Subcutaneous abdominal adipose tissue (tissue), 5 donors: Measurements from ENCODE around the gene ZNF665.
"Not testable (repeated sequence)": the region's sequence is repeated elsewhere in the genome, so short reads cannot be mapped to it uniquely, and the experiment has no call there.

Experiments
- H3K27ac ChIP-seq: one replicate; pipeline ENCODE4 v1.7.0; 2013; ENCODE audit warnings: low read depth, mild to moderate bottlenecking, inconsistent platforms, low read length, moderate library complexity
- H3K27me3 ChIP-seq, 5 donors: one replicate each; pipeline ENCODE4 v1.7.0; 2013; ENCODE audit warnings: low read length in 5 of 5, inconsistent platforms in 1 of 5; ENCODE audit not compliant: control insufficient read depth in 5 of 5, insufficient read depth in 4 of 5
- H3K36me3 ChIP-seq, 5 donors: one replicate each; pipeline ENCODE4 v1.7.0; 2013; ENCODE audit warnings: low read length in 5 of 5; ENCODE audit not compliant: control insufficient read depth in 5 of 5, insufficient read depth in 5 of 5
- H3K4me1 ChIP-seq, 5 donors: one replicate each; pipeline ENCODE4 v1.7.0; 2013; ENCODE audit warnings: low read length in 5 of 5, mild to moderate bottlenecking in 3 of 5, moderate library complexity in 1 of 5; ENCODE audit not compliant: control insufficient read depth in 5 of 5, insufficient read depth in 5 of 5
- H3K4me3 ChIP-seq, 5 donors: one replicate each; pipeline ENCODE4 v1.7.0; 2013; ENCODE audit warnings: low read length in 5 of 5, low read depth in 1 of 5
- H3K9ac ChIP-seq, 5 donors: one replicate each; pipeline ENCODE4 v1.7.0; 2013; ENCODE audit warnings: low read length in 5 of 5, mild to moderate bottlenecking in 4 of 5, moderate library complexity in 3 of 5
- H3K9me3 ChIP-seq, 5 donors: one replicate each; pipeline ENCODE4 v1.7.0; 2013; ENCODE audit warnings: low read length in 5 of 5; ENCODE audit not compliant: control insufficient read depth in 5 of 5
- donor health status: healthy.
- donor health status: healthy.
- donor health status: healthy.
- donor health status: healthy.
- donor health status: healthy.

Gene ZNF665

DNA sequence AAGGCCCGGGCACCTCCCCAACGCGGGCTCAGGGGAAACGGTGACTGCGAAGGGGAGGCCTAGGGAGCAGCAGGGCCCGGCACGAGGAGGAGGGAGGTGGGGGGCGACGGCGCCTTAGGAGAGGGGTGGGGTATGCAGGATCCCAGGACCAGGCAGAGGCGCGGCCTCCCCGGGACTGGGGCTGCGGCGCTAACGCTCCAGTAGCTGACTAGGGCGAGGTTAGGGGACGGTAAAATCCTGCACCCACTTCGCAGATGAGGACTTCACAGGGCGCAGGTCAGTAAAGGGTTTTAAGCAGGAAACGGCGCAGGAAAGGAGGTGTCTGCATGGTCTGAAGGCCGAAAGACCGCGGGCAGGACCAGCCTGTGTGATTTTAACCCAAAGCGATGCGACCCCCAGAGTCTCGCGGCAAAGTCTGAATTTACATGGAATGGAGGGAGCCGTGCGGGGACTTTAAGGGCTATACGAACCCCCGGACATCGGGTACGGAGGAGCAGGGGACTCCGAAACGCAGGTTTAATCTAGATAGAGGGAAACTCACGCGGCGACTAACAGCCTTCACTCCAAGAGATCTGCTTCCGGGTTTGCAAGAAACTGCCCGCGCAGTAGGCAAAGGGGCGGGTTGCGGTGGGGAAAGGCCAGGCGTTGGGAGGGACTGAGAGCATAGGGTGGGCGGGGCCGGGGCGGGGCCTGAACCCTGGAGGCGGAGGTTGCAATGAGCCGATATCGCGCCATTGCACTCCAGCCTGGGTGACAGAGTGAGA, at the start of gene ZNF665:
TSS of gene ZNF665 (minus strand) at position 588 of the 764 bp plus-strand sequence. CDS start 10,460 bp downstream, outside the sequence.
- peak within 1 kb of the TSS; percentile 69 for H3K27ac ChIP-seq
- H3K27me3 ChIP-seq = no peaks in the 10 kb centered on the region
- peak within 1 kb of the TSS; percentile 92 to 99 (median 95) for H3K4me3 ChIP-seq
- H3K36me3 ChIP-seq = peaks cover 0 to 4% (median 0%) of the 10 kb centered on the region in 5 donors
- no peaks in the 10 kb centered on the region for H3K9me3 ChIP-seq
- H3K9ac ChIP-seq = peak within 1 kb of the TSS; percentile 56 to 92 (median 89)
- H3K4me1 ChIP-seq = peaks cover 2 to 27% (median 21%) of the 10 kb centered on the region in 5 donors

DNA sequence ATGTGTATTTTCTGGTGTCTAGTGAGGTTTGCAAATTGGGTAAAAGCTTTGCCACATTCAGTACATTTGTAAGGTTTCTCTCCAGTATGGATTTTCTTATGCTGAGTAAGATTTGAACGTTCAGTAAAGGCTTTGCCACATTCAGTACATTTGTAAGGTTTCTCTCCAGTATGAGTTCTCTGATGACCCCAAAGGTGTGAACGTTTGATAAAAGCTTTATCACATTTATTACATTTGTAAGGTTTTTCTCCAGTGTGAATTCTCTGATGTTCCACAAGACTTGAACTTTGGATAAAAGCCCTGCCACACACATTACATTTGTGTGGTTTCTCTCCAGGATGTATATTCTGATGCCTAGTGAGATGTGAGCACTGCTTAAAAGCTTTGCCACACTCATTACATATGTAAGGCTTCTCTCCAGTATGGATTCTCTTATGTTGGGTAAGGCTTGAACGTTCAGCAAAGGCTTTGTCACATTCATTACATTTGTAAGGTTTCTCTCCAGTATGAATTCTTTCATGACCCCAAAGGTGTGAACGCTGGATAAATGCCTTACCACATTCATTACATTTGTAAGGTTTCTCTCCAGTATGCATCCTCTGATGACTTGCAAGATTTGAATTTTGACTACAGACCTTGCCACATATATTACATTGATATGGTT, 44.1 kb upstream of the ZNF665 start:
- H3K9me3 ChIP-seq = peaks cover 81 to 97% (median 94%) of the 10 kb centered on the region in 5 donors
- no peak overlapping the region for H3K9ac ChIP-seq
- no peaks in the 10 kb centered on the region for H3K27me3 ChIP-seq
- H3K36me3 ChIP-seq = peaks cover 39 to 48% (median 43%) of the 10 kb centered on the region in 5 donors
- no peak overlapping the region for H3K27ac ChIP-seq
- H3K4me3 ChIP-seq = peak overlapping the region in 4 of 5 donors; percentile 43 to 55 (median 45)
- H3K4me1 ChIP-seq = no peaks in the 10 kb centered on the region

DNA sequence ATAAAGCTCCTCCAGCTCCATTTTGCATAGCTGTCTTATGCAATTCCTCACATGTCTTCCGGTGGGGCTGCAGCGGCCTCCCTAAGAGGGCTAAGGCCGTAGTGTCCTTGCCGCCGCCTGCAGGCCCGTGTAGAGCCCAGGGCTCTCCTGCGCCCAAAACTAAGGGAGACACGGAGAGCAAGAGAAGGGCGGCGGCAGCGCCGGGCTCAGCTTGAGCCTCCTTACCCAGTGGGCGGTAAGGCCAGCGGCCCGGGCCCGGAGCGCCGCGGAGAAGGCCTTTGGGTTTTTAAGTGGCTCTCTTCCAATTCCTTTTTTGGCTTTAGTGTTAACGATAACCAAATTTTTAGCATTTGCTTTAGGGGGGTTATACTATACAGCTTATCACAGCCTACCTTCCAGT, 31.4 kb upstream of the ZNF665 start:
- Histone ChIP-seq H3K4me3 (peak overlapping the region in 1 of 5 donors; percentile 22), H3K27me3 (no peaks in the 10 kb centered on the region), H3K9me3 (peaks cover 23 to 77% (median 59%) of the 10 kb centered on the region in 5 donors), H3K9ac (no peak overlapping the region), H3K27ac (no peak overlapping the region), H3K36me3 (peaks cover 0 to 1% (median 0%) of the 10 kb centered on the region in 5 donors), H3K4me1 (no peaks in the 10 kb centered on the region)

DNA sequence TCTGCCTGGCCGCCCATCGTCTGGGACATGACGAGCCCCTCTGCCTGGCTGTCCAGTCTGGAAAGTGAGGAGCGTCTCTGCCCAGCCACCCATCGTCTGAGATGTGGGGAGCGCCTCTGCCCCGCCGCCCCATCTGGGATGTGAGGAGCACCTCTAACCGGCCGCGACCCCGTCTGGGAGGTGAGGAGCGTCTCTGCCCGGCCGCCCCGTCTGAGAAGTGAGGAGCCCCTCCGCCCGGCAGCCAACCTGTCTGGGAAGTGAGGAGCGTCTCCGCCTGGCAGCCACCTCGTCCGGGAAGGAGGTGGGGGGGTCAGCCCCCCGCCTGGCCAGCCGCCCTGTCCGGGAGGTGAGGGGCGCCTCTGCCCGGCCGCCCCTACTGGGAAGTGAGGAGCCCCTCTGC, 29.6 kb upstream of the ZNF665 start:
- not testable (repeated sequence) for H3K36me3 ChIP-seq, H3K27ac ChIP-seq, H3K9ac ChIP-seq, H3K4me3 ChIP-seq, H3K4me1 ChIP-seq, H3K27me3 ChIP-seq
- H3K9me3 ChIP-seq = peaks cover 17 to 82% (median 60%) of the 10 kb centered on the region in 5 donors

DNA sequence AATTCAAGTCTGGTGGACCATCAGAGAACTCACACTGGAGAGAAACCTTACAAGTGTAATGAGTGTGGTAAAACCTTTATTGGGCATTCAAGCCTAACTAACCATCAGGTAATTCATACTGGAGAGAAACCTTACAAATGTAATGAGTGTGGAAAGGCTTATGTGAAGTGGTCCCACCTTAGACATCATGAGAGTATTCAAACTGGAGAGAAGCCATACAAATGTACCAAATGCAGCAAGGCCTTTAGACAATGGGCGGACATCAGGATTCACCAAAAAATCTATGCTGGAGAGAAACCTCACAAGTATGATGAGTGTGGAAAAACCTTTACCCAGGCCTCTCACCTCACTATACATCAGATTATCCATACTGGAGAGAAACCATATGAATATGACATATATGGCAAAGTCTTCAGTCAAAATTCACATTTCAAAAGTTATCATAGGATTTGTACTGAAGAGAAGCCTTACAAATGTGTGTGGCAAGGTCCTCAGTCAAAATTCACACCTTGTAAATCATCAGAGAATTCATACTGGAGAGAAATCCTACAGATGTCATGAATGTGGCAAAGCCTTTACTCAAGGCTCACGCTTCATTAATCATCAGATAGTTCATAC, 19.7 kb upstream of the ZNF665 start:
- peaks cover 61 to 98% (median 92%) of the 10 kb centered on the region in 5 donors for H3K9me3 ChIP-seq
- no peaks in the 10 kb centered on the region for H3K27me3 ChIP-seq
- H3K36me3 ChIP-seq = peaks cover 20 to 34% (median 28%) of the 10 kb centered on the region in 5 donors
- no peaks in the 10 kb centered on the region for H3K4me1 ChIP-seq
- no peak overlapping the region for H3K27ac ChIP-seq
- no peak overlapping the region for H3K9ac ChIP-seq
- peak overlapping the region; percentile 11 to 42 (median 32) for H3K4me3 ChIP-seq

DNA sequence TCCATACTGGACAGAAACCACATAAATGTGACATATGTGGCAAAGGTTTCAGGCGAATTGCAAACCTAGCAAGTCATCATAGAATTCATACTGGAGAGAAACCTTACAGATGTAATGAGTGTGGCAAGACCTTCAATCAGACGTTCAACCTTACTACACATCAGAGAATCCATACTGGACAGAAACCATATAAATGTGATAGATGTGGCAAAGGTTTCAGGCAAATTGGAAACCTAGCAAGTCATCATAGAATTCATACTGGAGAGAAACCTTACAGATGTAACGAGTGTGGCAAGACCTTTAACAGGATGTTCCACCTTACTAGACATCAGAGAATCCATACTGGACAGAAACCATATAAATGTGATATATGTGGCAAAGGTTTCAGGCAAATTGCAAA, 18.4 kb upstream of the ZNF665 start:
- H3K27me3 ChIP-seq, H3K4me1 ChIP-seq, H3K27ac ChIP-seq, H3K9ac ChIP-seq: not testable (repeated sequence)
- Histone ChIP-seq H3K36me3 (peaks cover 20 to 34% (median 34%) of the 10 kb centered on the region in 5 donors), H3K4me3 (peak overlapping the region; percentile 18 to 64 (median 33)), H3K9me3 (peaks cover 58 to 85% (median 81%) of the 10 kb centered on the region in 5 donors)

DNA sequence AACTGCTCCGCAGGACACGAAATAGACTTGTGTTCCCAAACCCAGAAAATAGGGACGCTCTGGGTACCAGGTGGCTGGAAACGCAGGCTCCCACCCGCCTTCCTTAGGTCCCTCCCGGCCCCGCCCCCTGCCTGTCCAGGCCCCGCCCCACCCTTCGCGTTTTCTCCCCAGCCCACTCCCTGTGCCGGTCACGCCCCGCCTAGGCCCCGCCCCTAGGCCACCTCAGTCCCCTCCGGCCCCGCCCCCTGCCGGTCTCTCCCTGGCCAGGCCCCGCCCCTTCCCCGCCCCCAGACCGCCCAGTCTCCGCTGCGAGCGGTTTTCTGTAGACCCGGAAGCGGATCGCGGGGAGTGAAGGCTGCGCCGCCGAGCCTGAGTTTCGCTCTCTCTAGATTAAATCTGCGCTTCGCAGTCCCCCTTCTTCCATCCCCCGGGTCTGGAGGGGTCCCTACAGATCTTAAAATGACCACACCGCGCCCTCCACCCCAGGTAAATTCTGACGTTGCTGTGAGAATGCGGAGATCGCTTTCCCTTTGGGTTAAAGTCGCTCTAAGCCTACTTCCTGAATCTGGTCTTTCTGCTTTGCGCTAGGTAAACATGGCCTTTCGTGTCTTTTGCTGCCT, 3.7 kb upstream of the ZNF665 start:
- Histone ChIP-seq H3K4me3 (peak overlapping the region; percentile 85 to 99 (median 94)), H3K36me3 (peaks cover 0 to 16% (median 12%) of the 10 kb centered on the region in 5 donors), H3K9me3 (peaks cover 3 to 17% (median 10%) of the 10 kb centered on the region in 5 donors), H3K4me1 (peaks cover 2 to 27% (median 21%) of the 10 kb centered on the region in 5 donors), H3K27ac (peak overlapping the region; percentile 49), H3K27me3 (no peaks in the 10 kb centered on the region), H3K9ac (peak overlapping the region in 4 of 5 donors; percentile 88 to 95 (median 92))

DNA sequence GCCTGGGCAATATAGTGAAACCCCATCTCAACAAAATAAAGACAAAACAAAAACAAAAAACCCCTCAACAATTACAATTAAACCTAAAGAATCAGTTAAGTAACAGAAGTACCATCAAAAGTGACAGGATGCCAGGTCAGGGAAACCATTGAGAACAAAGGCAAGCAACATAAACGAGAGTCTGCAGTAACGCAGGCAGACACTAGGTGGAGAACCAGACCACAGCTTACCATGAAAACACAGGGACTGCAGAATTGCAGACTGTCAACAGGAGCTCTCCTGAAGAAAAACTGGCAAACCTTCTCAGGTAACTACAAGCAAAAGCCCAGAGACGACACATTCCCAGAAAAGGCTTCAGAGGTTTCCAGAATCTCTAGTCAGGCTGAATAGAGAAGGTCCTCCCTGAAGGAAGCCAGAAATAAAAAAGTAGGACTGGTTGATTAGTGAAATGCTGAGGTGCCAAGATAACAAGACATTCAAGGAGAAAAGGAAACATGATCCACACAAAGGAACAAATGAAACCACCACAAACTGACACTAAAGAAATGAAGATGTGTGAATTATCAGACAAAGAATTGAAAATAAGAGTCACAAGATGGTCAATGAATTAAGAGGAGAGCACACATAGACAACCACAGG, 2.2 kb upstream of the ZNF665 start:
- no peak overlapping the region for H3K4me3 ChIP-seq
- peaks cover 0 to 6% (median 3%) of the 10 kb centered on the region in 5 donors for H3K36me3 ChIP-seq

DNA sequence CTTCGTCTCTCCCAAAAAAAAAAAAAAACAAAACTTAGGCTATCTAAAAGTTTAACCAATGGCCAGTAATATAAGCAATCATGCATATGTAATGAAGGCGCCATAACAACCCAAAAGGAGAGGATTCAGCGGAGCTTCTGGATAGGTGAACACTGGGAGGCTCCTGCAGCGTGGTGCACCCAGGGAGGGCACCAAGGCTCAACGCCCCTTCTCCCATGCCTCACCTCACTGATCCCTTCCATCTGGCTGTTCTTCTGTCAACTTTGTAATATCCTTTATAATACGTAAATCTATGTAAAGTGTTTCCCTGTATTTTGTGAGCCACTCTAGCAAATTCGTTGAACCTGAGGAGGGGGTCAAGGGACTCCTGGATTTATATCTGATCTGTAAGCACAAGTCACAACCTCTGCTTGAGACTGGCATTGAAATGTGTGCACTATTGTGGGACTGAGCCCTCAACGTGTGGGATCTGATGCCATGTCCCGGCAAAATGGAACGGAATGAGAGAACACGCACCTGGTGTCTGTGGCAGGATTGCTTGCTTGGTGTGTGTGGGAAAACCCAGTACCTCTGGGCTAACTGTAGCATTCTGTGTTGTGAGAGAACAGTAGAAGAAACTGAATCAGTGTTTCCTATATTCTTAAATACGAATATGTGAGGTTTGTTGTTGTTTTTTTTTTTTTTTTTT, 521 bp upstream of the ZNF665 start:
- H3K4me3 ChIP-seq = peak overlapping the region; percentile 70 to 96 (median 92)
- H3K9ac ChIP-seq = no peak overlapping the region
- no peaks in the 10 kb centered on the region for H3K27me3 ChIP-seq
- H3K27ac ChIP-seq = no peak overlapping the region
- H3K9me3 ChIP-seq = no peaks in the 10 kb centered on the region
- H3K36me3 ChIP-seq = peaks cover 0 to 4% (median 0%) of the 10 kb centered on the region in 5 donors
- H3K4me1 ChIP-seq = peaks cover 2 to 27% (median 21%) of the 10 kb centered on the region in 5 donors

More for the DNA sequence above, 2.2 kb upstream of the ZNF665 start:
- Histone ChIP-seq H3K4me1 (peaks cover 2 to 27% (median 21%) of the 10 kb centered on the region in 5 donors), H3K27ac (no peak overlapping the region), H3K27me3 (no peaks in the 10 kb centered on the region), H3K9ac (no peak overlapping the region), H3K9me3 (peaks cover 0 to 11% (median 3%) of the 10 kb centered on the region in 5 donors)
